ENCODE data around the gene TEKT1. TPM values are rescaled to one million over a fixed set of nuclear protein-coding genes. Genes with fewer than 3 reads are reported as not detected.

Gene TEKT1
- total RNA-seq, 1 donor from 2014 or later: not detected

DNA sequence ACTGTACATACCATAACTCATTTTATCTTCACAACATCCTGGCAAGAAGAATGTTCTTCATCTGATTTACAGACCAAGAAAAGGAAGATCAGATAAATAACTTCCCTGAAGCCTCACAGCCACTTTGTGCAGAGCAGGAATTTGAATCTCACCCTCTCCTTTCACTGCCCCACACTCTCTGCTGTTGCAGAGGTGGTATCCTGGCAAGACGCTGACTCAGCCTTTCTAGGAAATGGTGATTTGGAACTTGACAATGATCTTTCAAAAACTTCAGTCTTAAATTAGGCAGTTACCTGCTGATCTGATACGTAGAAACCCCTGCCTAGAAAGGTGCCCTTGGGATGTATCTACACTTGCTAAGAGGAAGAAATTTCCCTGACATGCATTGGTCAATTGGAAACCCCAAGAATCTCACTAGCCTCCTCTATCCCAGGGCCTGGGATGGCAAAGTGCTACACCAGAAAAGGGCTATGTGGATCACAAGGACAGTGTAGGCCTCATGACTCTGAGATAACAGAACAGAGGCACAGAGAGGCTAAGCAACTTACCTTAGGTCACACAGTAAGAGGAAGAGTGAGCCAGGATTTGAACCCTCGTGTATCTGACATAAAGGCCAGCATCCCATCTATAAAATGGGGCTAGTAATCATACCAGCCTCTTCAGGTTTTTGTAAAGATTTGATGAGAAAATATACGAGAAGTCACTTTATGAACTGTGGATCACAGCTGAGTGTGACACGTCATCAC, 37.6 kb downstream of the TEKT1 start:
- TF ChIP-seq CTCF (IDR thresholded peaks at IDR 0.05; ENCODE audit: borderline replicate concordance): no peak
- H3K36me3 ChIP-seq: no peaks in the 10 kb centered on the region
- no peaks in the 10 kb centered on the region for H3K9me3 ChIP-seq (replicated peaks)
- no peak overlapping the region for H3K27ac ChIP-seq (replicated peaks)
- DNase-seq: no peak
- no peaks in the 10 kb centered on the region for H3K4me1 ChIP-seq
- H3K27me3 ChIP-seq (ENCODE audit: low read depth): peaks cover 63% of the 10 kb centered on the region
- intact Hi-C loops (cut with micrococcal nuclease): no loop called here
- H3K4me3 ChIP-seq: no peak overlapping the region

DNA sequence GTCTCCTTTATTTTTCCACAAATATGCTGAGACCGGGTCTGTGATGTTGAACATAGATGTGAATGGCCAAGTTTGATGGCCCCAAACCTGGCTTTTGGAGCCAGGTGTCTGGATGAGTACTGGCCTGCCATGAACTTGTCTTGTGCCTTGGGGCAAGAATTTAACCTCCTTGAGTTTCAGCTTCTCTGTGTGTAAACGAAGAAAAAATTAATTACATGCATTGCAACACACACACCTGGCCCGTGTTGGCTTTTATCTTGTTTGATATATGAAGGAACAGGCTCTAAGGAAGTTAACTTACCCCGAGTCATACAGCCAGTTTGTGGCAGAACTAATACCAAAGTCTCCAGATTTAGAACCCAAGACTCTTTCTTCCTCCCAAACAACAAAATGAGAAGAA, 42.4 kb downstream of the TEKT1 start:
- TF ChIP-seq CTCF (IDR thresholded peaks at IDR 0.05; ENCODE audit: borderline replicate concordance): no peak
- Histone ChIP-seq H3K9me3 (replicated peaks) (peaks cover 22% of the 10 kb centered on the region), H3K36me3 (no peaks in the 10 kb centered on the region), H3K4me3 (no peak overlapping the region), H3K4me1 (no peaks in the 10 kb centered on the region), H3K27ac (replicated peaks) (no peak overlapping the region), H3K27me3 (ENCODE audit: low read depth) (peaks cover 57% of the 10 kb centered on the region)
- DNase-seq: no peak
- intact Hi-C loops (cut with micrococcal nuclease): no loop called here

GRCh38 chr17:6787081-6787693, 44.3 kb downstream of the TEKT1 start:
- intact Hi-C loops (cut with micrococcal nuclease): no loop called here
- H3K4me1 ChIP-seq: no peaks in the 10 kb centered on the region
- no peak for DNase-seq
- no peak overlapping the region for H3K27ac ChIP-seq (replicated peaks)
- no peak overlapping the region for H3K4me3 ChIP-seq
- TF ChIP-seq CTCF (IDR thresholded peaks at IDR 0.05; ENCODE audit: borderline replicate concordance): no peak
- H3K36me3 ChIP-seq: no peaks in the 10 kb centered on the region
- H3K27me3 ChIP-seq (ENCODE audit: low read depth): peaks cover 52% of the 10 kb centered on the region
- peaks cover 37% of the 10 kb centered on the region for H3K9me3 ChIP-seq (replicated peaks)

GRCh38 chr17:6786618-6787017, 44.9 kb downstream of the TEKT1 start:
- TF ChIP-seq CTCF (IDR thresholded peaks at IDR 0.05; ENCODE audit: borderline replicate concordance): no peak
- Histone ChIP-seq H3K4me3 (no peak overlapping the region), H3K27ac (replicated peaks) (no peak overlapping the region), H3K9me3 (replicated peaks) (peaks cover 37% of the 10 kb centered on the region), H3K36me3 (no peaks in the 10 kb centered on the region), H3K4me1 (no peaks in the 10 kb centered on the region), H3K27me3 (ENCODE audit: low read depth) (peaks cover 46% of the 10 kb centered on the region)
- no peak for DNase-seq
- intact Hi-C loops (cut with micrococcal nuclease): no loop called here

DNA sequence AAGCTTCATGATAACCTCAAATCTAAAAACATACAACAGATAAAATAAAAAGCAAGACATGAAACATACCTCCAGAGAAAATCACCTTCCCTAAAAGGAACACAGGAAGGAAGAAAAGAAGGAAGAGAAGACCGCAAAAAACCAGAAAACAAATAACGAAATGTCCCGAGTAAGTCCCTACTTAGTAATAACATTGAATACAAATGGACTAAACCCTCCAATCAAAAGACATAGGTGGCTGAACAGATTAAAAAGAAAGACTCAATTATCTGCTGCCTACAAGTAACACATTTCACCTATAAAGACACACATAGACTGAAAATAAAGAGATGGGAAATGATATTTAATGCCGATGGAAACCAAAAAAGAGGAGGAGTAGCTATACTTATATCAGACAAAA, 49.3 kb downstream of the TEKT1 start:
- no peak for TF ChIP-seq CTCF (IDR thresholded peaks at IDR 0.05; ENCODE audit: borderline replicate concordance)
- Histone ChIP-seq H3K4me1 (no peaks in the 10 kb centered on the region), H3K4me3 (no peak overlapping the region), H3K36me3 (no peaks in the 10 kb centered on the region), H3K27me3 (ENCODE audit: low read depth) (peaks cover 41% of the 10 kb centered on the region), H3K9me3 (replicated peaks) (peaks cover 44% of the 10 kb centered on the region), H3K27ac (replicated peaks) (no peak overlapping the region)
- no peak for DNase-seq
- intact Hi-C loops (cut with micrococcal nuclease): no loop called here

Data from left ventricle myocardium inferior (tissue), 1 donor.